GM19351 (cell line): Measurements from ENCODE around the gene GKN2.
"Not testable (repeated sequence)": the region's sequence is repeated elsewhere in the genome, so short reads cannot be mapped to it uniquely, and the experiment has no call there.

ENCODE experiments used
- ATAC-seq: cut with Tn5 transposase; IDR thresholded peaks from one replicate; pipeline ENCODE4 v1.9.1; 2021; ENCODE audit warnings: mild to moderate bottlenecking, moderate library complexity; ENCODE audit not compliant: unreplicated experiment

Gene GKN2

GRCh38 chr2:68921646-68922045 lies 31.0 kb downstream of the GKN2 start:
- no peak for ATAC-seq

- ATAC-seq = no peak
These were observed 32.1 kb downstream of the GKN2 start for GRCh38 chr2:68920481-68921170.

DNA sequence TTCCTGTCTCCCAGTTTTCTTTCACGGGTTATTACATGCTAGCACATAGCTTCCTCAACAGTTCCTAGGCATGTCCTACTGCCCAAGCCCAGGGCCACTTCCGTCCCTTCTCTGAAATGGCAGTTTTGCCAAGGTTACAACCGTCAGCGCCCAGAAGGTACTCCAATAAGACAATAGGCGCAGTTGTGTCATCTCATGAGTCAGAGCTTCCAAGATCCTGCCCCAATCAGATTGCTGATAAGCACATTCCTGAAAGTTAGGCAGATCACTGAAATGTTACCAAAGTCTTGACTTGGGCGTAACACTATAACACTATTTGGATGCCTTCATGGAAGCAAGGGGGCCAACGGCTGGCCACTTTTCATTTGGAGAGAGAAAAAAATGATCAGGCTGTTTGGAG lies 34.2 kb downstream of the GKN2 start:
- no peak for ATAC-seq

GRCh38 chr2:68917034-68917718 lies 35.5 kb downstream of the GKN2 start:
- no peak for ATAC-seq

DNA sequence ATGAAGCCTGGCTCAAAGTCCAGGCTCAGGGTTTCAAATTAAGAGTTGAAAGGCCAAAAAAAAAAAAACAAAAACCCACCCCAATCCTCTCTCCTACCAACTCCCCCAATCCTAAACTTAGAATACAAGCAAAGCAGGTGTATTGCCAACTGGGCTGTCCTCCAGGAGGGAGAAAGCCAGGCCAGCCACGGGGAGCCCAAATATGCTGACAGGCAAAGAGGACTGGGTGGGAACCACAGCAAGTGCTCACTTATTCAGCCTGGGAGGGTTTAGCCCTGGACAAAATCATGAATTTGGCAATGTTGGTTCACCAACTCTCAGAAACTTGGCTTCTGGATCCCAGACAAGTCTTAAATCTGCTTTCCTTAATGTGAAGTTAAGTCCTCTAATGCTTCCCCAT lies 36.5 kb downstream of the GKN2 start:
- ATAC-seq = no peak

DNA sequence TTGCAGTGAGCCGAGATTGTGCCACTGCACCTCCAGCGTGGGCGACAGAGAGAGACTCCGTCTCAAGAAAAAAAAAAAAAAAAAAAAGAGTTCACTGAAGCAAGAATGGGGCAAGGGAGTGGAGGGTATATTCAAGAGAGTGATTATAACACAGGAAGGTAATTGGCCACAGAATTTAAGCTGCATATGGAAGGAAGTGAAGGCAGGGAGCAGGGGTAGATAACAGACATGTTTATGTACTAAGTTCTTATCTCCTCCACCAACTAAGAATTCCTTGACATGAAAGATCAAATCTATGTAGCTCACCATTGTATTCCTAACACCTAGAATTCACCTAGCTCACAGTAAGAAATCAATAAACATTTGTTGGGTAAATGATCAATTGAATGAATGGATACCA lies 37.3 kb downstream of the GKN2 start:
- no peak for ATAC-seq

- ATAC-seq = no peak
These were observed 39.3 kb downstream of the GKN2 start for GRCh38 chr2:68913359-68913758.

- ATAC-seq = no peak
These were observed 40.0 kb downstream of the GKN2 start for GRCh38 chr2:68912732-68913131.

DNA sequence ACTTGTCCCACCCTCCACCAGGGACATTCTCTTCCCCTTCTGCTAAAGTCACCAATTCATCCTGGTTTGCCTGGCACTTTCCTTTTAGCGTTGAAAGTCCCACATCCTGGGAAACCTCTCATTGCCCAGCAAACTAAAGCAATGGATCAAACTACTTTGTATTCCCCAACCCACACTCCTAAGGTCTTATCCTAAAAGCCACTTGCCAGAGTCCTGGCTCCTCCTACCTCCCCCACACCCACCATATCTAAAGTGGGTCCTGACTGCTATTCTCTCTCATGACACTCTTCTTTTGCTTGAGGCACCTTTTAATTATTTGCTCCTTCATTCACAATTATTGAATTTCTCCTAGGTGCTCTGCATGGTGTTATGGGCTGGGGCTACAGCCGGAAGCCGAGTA lies 40.6 kb downstream of the GKN2 start:
- ATAC-seq = no peak

DNA sequence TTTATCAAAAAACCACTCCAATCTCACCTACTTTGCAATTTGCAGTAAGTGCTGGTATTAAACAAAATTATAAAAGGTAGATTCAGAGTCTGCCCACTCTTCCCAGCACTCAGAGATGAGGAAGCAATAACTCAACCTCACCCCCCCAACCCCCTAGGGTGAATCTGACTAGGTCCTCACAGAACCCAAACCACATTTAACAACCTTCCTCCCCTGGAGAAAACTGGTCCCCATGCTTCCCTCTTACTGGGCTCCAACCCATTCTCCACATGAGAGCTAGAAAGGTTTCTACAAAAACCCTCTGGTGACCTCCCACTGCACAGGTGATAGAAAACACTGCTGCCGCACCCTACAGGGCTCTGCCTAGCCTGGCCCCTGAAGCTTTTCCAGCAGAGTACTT lies 41.0 kb downstream of the GKN2 start:
- no peak for ATAC-seq

- ATAC-seq = no peak
These were observed 41.4 kb downstream of the GKN2 start for GRCh38 chr2:68911246-68911645.

DNA sequence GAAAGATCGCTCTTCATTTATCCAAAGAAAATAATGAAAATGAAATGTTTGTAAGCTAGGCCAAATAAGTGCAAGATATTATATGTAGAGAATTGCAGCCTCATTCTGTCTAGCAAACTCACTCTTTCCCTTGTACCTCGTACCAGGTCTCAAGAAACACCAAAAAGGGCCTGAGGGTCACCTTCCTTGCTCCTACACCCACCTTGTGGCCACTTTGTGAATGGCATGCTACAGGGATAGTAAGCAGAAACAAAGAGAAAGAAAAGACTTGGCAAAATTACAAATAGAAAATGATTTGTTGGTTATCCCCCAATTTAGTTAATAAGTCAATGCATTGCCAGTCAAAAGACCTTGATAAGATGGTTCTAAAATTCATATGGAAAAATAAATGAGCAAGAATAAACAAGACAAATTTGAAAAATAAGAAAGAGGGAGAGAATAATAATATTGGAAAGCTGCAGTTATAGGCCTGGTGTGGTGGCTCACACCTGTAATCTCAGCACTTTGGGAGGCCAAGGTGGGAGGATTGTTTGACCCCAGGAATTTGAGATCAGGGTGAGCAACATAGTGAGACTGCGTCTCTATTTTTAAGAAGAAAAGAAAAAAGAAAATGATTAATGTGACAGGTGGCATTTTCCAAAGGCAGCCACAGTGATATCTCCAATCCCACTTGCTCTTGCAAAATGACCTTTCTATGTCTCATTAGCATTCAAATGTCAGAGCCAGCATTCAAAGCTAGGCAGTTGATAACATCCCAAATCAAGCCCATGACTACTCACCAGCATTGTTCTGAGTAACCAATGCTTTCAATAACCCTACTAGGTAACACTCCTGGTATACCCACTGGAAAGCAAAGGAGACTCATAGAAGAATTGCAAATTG lies 42.7 kb downstream of the GKN2 start:
- ATAC-seq = peak; percentile 32

DNA sequence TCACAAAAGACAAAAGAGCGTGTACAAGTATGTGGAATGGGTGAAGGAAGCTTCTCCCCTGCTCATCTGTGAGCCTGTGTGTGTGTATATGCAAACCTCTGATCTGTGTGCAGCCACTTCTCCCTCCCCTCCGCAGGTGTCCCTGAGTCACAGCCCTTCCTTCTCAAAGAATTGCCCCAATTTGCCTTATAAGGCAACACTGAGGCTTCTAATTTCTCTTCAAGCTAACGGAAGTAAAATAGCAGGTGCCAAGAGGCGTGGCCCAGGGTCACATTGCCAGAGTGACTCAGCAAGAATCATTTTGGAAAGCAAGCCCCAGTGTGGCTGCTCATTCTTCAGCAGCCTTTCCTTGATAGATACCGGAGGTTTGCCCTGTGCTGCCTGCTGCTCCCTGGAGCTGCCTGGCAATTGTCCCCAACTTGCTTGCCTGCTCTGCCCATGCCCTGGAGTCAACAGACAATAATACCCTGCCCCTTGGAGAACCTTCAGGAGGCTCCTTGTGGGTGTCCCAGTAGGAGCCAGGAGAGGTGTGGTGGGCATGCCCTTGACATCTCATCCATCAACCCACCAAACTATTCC lies 44.2 kb downstream of the GKN2 start:
- ATAC-seq = peak; percentile 98

DNA sequence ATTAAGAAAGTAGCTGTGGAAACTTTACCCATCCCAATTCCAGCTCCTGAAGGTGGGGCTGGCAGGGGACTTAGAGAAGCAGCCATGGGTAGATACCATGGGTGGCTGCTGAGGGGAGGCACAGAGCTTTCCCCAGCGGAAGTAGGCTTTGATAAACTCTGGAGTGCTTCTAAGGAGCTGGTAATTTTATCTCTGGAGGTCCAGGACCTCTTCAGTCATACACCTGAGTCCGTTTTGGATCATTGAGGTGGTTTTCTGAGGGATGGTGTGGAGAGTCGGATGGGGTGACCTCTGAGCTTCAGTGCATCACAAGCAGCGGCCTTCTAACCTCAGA lies 44.8 kb downstream of the GKN2 start:
- peak; percentile 27 for ATAC-seq

GRCh38 chr2:68907232-68907919 lies 45.3 kb downstream of the GKN2 start:
- no peak for ATAC-seq

- ATAC-seq = no peak
These were observed 46.0 kb downstream of the GKN2 start for GRCh38 chr2:68906716-68907115.

- no peak for ATAC-seq
These were observed 47.6 kb downstream of the GKN2 start for GRCh38 chr2:68905116-68905515.

DNA sequence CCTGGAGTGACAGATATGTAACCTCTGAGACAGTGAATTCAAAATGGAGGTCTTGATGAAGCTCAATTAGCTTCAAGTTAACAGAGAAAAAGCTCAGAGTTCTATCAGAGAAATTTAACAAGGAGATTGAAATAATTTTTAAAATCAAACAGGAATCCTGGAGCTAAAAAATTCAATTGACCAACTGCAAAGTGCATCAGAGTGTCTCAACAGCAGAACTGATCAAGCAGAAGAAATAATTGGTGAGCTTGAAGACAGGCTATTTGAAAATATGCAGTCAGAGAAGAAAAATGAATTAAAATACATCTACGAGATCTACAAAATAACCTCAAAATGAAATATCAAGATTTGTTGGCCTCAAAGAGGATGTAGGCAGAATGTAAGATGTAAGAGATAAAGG lies 51.1 kb downstream of the GKN2 start:
- ATAC-seq = no peak

DNA sequence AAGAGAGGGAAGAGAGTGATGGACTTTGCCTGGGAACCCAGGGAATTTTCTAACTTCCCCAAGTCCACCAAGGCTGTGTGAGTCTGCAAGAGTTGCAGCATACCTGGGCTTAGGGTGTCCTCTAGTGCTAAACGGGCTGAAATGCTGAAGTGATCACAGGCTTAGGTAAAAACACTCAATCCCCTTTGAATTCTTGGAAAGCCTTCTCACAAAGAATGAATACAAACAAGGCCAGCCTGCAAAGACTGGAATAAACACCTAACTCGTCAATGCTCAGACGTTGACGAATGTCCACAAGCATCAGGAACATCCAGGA lies 51.5 kb downstream of the GKN2 start:
- ATAC-seq = no peak

GRCh38 chr2:68900496-68901198 lies 52.0 kb downstream of the GKN2 start:
- ATAC-seq = no peak

- ATAC-seq = not testable (repeated sequence)
These were observed 56.7 kb downstream of the GKN2 start for GRCh38 chr2:68895981-68896380.
